IPS-11a (cell line): ENCODE results near the gene PARD3B.

Source experiments
- H3K4me3 ChIP-seq: one replicate; pipeline ENCODE4 v1.5.1; 2013; ENCODE audit warnings: low read depth, low read length, control low read depth

Gene PARD3B

GRCh38 chr2:204544961-204545860, at the start of gene PARD3B:
Gene PARD3B (plus strand): TSS chr2:204545475. CDS start chr2:204546000, 525 bp downstream.
- peak within 1 kb of the TSS; percentile 58 for H3K4me3 ChIP-seq

- no peak overlapping the region for H3K4me3 ChIP-seq
These were observed 48.5 kb upstream of the PARD3B start for GRCh38 chr2:204496779-204497178.

DNA sequence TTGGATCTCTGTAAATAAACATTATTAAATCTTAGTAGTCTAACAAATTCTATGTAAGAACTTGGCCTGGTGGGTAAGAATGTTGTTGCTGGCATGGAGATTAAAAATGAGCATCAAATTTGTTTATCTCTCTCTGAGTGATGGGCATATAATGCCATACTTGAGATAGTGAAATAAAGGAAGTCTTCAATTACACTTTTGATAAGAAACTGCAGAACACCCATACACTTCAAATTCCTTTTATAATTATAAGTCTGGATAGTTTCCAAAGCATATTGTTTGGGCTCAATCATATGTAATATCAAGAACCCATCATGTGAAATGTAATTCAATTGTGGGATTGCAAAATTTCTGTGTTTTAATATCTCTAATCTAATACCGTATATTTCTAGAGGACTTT, 47.4 kb upstream of the PARD3B start:
- no peak overlapping the region for H3K4me3 ChIP-seq

GRCh38 chr2:204498291-204498690, 47.0 kb upstream of the PARD3B start:
- no peak overlapping the region for H3K4me3 ChIP-seq

GRCh38 chr2:204503869-204504268, 41.4 kb upstream of the PARD3B start:
- no peak overlapping the region for H3K4me3 ChIP-seq

DNA sequence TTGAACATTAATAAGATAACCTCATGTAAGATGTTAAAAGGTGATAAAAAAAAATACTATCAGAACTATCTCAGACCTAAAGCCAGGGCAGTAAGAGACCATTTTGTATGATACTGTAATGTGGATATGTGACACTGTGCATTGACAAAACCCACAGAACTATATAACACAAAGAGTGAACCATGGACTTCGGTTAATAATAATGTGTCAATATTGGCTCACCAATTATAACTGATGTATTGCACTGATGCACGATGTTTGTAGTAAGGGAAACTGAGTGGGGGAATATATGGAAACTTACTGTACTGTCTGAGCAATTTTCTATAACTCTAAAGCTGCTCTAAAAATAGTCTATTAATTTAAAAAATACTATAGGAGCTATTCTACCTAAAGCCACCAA, 40.7 kb upstream of the PARD3B start:
- H3K4me3 ChIP-seq = no peak overlapping the region

GRCh38 chr2:204505488-204505887, 39.8 kb upstream of the PARD3B start:
- H3K4me3 ChIP-seq = no peak overlapping the region

DNA sequence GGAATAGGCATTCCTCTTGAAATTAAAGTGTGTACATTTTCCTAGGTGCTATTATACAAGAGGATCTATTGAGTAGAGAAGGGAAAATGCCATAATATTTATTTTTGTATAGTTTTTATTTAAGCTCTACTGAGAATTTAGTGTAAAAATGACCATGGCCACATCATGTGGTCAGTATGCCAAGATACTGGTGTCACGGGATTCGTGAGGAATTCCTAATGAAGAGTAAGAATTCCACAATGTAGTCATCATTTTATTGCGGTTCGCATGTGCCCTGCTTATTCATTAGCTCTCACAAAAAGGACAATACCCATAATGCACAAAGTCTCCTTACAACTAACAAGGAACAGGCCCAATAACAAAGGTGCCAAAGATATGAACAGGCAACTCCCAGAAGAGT, 39.3 kb upstream of the PARD3B start:
- H3K4me3 ChIP-seq = no peak overlapping the region

DNA sequence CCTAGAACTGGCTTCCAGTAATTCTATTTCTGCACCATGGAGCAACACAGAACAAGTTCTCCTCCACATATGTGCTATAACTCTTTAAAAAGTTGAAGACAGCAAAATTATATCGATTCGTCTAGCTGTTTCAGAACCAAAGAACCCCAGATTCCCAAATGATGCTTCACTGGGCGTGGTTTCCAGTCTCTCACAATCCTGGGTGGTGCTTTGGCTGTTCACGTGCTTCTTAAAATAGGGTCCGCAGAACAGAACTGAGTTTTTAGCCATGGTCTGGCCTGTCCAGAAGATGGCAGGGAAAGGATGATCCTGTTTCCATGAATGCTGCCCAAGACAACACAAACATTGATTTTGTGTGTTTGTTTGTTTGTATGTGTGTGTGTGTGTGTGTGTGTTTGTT, 37.6 kb upstream of the PARD3B start:
- no peak overlapping the region for H3K4me3 ChIP-seq

- H3K4me3 ChIP-seq = no peak overlapping the region
These were observed 34.4 kb upstream of the PARD3B start for GRCh38 chr2:204510709-204511420.

DNA sequence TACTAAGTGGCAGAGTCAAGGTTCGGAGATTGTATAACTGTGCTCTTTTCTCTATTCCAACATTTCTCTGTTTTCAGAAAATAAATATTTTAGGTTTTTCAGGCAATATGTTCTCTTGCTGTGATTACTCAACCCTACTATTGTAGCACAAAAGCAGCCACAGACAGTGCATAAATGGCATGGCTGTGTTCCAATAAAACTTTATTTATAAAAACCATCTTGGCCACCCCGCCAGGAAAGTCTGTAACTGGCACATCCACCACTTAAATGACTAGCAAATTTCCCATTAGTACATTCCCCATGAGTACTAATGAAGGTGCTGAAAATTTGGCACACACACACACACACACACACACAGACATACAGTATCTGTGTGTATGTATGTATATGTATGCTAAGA, 30.8 kb upstream of the PARD3B start:
- H3K4me3 ChIP-seq = no peak overlapping the region

DNA sequence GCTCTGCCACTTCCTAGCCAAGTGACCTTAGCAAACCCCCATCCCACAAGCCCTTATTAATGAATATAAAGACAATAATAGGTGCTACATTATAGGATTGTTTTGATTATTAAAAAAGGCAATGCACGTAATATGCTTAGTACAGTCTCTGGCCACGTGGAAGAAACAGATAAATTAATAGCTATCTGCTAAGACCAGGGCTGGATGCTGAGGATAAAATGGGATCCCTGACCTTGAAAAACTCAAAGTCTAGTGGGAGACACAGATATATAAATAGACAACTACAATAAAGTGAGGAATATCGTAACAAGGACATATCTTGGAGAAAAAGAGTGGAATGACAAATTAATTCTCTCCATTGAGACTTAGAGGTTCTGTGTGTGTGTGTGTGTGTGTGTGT, 29.9 kb upstream of the PARD3B start:
- no peak overlapping the region for H3K4me3 ChIP-seq

DNA sequence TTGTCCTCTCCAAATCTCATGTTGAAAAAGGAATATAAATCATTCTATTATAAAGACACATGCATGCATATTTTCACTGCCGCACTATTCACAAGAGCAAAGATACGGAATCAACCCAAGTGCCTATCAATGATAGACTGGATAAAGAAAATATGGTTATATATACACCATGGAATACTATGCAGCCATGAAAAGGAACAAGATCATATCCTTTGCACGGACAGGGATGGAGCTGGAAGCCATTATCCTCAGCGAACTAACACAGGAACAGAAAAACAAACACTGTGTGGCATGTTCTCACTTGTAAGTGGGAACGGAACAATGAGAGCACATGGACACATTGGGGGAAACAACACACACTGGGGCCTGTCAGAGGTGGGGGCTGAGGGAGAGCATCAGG, 28.1 kb upstream of the PARD3B start:
- no peak overlapping the region for H3K4me3 ChIP-seq

GRCh38 chr2:204529795-204530463, 15.3 kb upstream of the PARD3B start:
- no peak overlapping the region for H3K4me3 ChIP-seq

GRCh38 chr2:204530464-204530805, 14.8 kb upstream of the PARD3B start:
- H3K4me3 ChIP-seq = no peak overlapping the region

GRCh38 chr2:204533629-204534370, 11.5 kb upstream of the PARD3B start:
- H3K4me3 ChIP-seq = no peak overlapping the region

DNA sequence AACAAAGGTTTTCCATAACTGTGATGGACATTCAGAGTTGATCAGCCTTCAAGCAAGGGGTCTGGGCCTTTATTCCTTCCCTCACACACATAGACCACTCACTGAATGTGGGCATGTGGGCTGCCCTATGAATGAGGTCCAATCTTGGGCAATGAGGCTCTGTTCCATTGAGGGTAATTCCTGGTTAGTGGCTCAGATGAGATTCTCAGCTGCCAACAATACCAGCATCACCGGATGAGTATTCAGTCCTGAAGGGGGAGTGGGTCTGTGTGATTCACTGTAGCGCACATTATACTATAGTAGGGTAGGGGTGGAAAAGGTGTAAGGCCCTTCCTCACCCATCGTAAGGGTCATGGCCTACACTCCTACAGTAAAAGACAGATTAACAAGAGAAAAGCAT, 9.9 kb upstream of the PARD3B start:
- no peak overlapping the region for H3K4me3 ChIP-seq

DNA sequence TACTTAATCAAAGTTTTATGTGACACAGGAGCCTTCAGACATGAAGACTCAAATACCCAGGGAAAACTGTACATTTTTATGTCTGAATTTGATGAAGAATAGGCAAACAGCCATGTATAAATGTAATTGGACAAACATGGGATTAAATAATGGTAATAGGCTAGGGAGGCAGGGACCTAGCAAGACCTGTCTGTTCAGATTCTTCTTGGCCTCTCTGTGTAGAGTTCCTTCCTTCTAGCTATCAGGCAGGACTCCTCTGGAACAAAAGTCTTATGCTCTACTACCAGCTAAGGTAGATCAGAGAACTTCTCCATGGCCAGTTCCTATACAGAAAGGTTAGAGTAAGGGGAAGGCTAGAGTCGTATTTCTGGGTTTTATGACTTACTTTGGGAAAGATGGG, 9.5 kb upstream of the PARD3B start:
- H3K4me3 ChIP-seq = no peak overlapping the region

DNA sequence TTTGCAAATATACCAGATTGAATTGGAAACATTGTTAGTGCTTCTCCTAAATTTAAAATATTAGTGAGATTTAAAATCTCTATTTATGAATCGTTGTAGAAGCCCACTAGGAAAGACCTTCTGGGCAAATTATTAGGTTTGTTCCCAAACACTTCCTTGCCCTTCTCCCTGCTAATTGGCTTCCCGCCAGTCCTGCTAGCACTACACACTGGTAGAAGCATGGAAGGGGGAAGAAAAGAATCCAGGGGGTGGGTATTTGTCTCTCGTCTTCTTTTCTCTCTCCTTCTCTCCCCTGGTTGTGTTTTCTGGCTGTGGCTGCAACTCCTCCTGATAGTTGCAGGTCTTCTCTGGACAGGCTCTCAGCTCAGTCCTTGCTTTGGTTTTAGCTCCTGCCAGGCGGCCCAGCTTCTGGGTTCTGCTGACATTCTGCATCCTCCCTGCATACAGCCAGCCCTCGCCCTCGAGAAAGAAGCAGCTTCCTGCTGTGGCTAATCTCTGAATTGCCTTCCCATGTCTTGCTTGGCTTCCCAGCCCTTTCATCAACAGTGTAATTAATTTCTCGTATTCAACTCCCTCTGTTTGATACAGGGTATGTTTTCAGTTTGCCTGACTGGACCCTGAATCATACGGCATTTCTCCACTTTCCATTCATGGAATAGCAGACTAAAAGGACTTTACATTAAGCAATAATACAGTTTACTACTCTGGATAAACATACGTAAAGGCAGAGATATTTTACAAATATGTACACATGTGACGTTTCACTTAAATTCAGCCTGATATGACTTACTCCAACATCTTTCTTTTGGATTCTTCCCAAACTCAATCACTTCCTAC, 6.9 kb upstream of the PARD3B start:
- H3K4me3 ChIP-seq = no peak overlapping the region

DNA sequence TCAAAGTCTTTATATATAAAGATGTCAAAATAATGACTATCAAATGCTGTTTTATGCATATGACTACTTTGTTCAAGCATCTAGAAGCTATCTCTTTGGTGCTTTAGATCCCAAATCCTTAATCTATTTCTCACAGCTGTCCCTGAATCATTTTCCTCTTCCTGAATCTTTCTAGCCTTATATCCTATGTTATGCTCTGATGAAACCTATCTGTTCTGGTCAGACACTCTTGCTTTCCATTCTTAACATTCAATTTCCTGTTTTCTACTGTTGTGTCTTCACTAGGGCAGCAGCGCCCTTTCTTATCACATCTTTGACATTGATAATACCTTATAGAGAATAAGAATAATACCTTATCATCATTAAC, 6.3 kb upstream of the PARD3B start:
- no peak overlapping the region for H3K4me3 ChIP-seq
